Muscle of leg (tissue), 11 donors: Measurements from ENCODE around the gene SPAG4. TPM values are rescaled to one million over a fixed set of nuclear protein-coding genes. Genes with fewer than 3 reads are reported as not detected.

Experiments used
- DNase-seq: peaks from one replicate; pipeline ENCODE4 v3.0.0; 2013
- H3K27ac ChIP-seq: one replicate; pipeline ENCODE4 v1.5.1; 2013; ENCODE audit warnings: mild to moderate bottlenecking, low read length, control low read depth
- H3K27me3 ChIP-seq: one replicate; pipeline ENCODE4 v1.6.1; 2013; ENCODE audit warnings: low read length; ENCODE audit not compliant: control insufficient read depth, insufficient read depth
- H3K36me3 ChIP-seq: one replicate; pipeline ENCODE4 v1.6.1; 2013; ENCODE audit warnings: low read length; ENCODE audit not compliant: control insufficient read depth, insufficient read depth
- H3K4me1 ChIP-seq: one replicate; pipeline ENCODE4 v1.6.1; 2013; ENCODE audit warnings: low read length; ENCODE audit not compliant: control insufficient read depth, insufficient read depth
- H3K4me3 ChIP-seq: one replicate; pipeline ENCODE4 v1.5.1; 2013; ENCODE audit warnings: low read length, control low read depth
- H3K9me3 ChIP-seq: replicated peaks from 2 replicates; pipeline ENCODE4 v1.6.1; 2013; ENCODE audit warnings: low read depth, low read length; ENCODE audit not compliant: control insufficient read depth
- WGBS: methylation state at CpG from one replicate; pipeline ENCODE4 v1.1.5; 2013; ENCODE audit warnings: missing lambda C conversion rate; ENCODE audit not compliant: insufficient coverage; 5-methylcytosine and 5-hydroxymethylcytosine counted together
- polyA plus RNA-seq, 8 donors: library from polyadenylated mRNA; unstranded; fragments of 120-200 nt; gene quantifications; one replicate each; pipeline versions ENCODE4 v1.2.1 to v1.2.3, GENCODE V29; 2013; ENCODE audit warnings: inconsistent platforms in 1 of 8, low replicate concordance in 1 of 8; ENCODE audit not compliant: insufficient read length in 8 of 8, insufficient read depth in 1 of 8
- total RNA-seq: library from RNA; stranded (reverse); fragments of 120-200 nt; gene quantifications from one replicate; pipeline ENCODE4 v1.2.4, GENCODE V29; 2013

SPAG4 gene
- total and polyA plus RNA-seq, 9 donors: 1.2 to 4.1 (median 2.9) TPM

DNA sequence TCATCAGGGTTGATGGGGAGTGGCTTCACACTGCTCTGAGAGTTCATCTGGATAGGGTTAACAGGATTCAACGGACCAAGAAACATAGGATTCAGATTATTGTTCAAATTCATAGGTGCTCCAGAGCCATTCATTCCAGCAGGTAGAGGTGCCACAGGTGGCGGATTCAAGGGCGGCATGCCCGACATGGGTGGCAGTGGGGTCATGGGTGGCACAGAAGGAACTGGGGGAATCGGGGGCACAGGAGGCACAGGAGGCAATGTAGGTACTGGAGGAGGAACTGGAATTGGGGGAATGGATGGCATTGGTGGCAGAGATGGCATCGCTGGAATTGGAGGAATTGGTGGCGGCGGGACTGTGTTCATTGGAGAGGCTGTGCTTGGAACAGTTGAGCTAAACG is 38.8 kb downstream of the SPAG4 start:
- Histone ChIP-seq H3K27me3 (no peaks in the 10 kb centered on the region), H3K27ac (no peak overlapping the region), H3K4me3 (no peak overlapping the region), H3K4me1 (no peaks in the 10 kb centered on the region), H3K36me3 (peaks cover 30% of the 10 kb centered on the region), H3K9me3 (no peaks in the 10 kb centered on the region)
- 92% methylated on average over 9 of the region's 9 CpGs for WGBS
- DNase-seq: no peak

DNA sequence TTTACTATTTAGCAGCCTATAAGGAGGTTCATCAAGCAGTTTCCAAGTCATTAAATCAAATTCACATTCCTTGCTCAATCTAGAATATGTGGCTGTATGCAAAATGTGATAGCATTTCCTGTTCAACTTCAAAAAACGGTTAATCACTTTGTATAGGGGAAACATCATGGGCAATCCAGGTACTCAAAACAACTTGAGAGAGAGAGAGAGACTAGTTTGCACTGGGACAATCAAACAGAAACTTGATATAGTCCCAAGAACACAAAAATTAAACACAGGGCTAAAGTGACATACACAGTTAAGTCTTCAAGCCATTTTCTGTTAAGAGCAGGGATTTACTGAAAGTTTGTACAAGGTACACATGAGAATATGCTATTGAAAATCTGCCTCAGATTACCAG is 41.6 kb downstream of the SPAG4 start:
- H3K36me3 ChIP-seq: peaks cover 29% of the 10 kb centered on the region
- no peak overlapping the region for H3K27ac ChIP-seq
- DNase-seq: no peak
- no peaks in the 10 kb centered on the region for H3K9me3 ChIP-seq
- no peaks in the 10 kb centered on the region for H3K27me3 ChIP-seq
- no CpG with 5 or more reads among the region's 1 CpG for WGBS
- H3K4me1 ChIP-seq: no peaks in the 10 kb centered on the region
- no peak overlapping the region for H3K4me3 ChIP-seq

DNA sequence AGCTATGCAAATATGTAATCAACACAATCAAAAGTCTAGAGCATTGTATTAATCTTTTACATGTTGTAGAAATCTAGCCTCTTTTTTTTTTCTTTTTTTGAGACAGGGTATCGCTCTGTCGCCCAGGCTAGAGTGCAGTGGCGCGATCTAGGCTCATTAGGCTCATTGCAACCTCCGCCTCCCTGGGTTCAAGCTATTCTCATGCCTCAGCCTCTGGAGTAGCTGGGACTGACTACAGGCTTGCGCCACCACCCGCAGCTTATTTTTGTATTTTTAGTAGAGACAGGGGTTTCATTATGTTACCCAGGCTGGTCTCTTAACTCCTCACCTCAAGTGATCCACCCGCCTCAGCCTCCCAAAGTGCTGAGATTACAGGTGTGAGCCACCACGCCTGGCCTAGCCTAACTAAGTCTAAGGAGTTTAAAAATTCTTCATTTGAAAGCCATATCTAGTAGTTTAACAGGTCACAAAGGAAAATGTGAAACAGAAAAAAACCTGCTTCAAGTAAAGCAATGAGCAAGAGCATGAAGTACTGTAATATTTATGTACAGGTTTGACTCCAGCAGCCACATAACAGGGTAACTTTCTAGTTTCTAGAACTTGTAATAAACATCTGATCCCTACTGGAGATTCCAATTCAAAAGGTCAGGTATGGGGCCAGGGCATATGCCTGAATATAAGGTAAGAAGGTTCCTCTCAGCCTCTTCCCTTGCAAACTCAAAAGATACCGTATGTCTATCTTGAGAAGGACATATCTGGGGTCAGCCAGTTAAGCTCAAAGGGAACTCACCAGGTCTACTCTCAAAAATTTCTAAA is 44.7 kb downstream of the SPAG4 start:
- H3K4me3 ChIP-seq: no peak overlapping the region
- 93% methylated on average over 5 of the region's 10 CpGs for WGBS
- no peak overlapping the region for H3K27ac ChIP-seq

GRCh38 chr20:35661053-35661452 is 45.4 kb downstream of the SPAG4 start:
- H3K4me3 ChIP-seq: no peak overlapping the region
- no peak overlapping the region for H3K27ac ChIP-seq

More for the DNA sequence above, 44.7 kb downstream of the SPAG4 start:
- no peak for DNase-seq
- no peaks in the 10 kb centered on the region for H3K9me3 ChIP-seq
- no peaks in the 10 kb centered on the region for H3K27me3 ChIP-seq
- peaks cover under 1% of the 10 kb centered on the region for H3K36me3 ChIP-seq
- H3K4me1 ChIP-seq: peaks cover 6% of the 10 kb centered on the region

GRCh38 chr20:35661908-35662307 is 46.3 kb downstream of the SPAG4 start:
- H3K4me3 ChIP-seq: no peak overlapping the region
- DNase-seq: no peak
- no peak overlapping the region for H3K27ac ChIP-seq
- no CpG with 5 or more reads among the region's 3 CpGs for WGBS
- H3K36me3 ChIP-seq: no peaks in the 10 kb centered on the region
- H3K9me3 ChIP-seq: no peaks in the 10 kb centered on the region
- peaks cover 6% of the 10 kb centered on the region for H3K4me1 ChIP-seq
- no peaks in the 10 kb centered on the region for H3K27me3 ChIP-seq

More at GRCh38 chr20:35661053-35661452, 45.4 kb downstream of the SPAG4 start:
- no peaks in the 10 kb centered on the region for H3K27me3 ChIP-seq
- H3K36me3 ChIP-seq: no peaks in the 10 kb centered on the region
- no CpG with 5 or more reads among the region's 2 CpGs for WGBS
- no peak for DNase-seq
- H3K4me1 ChIP-seq: peaks cover 6% of the 10 kb centered on the region
- no peaks in the 10 kb centered on the region for H3K9me3 ChIP-seq

DNA sequence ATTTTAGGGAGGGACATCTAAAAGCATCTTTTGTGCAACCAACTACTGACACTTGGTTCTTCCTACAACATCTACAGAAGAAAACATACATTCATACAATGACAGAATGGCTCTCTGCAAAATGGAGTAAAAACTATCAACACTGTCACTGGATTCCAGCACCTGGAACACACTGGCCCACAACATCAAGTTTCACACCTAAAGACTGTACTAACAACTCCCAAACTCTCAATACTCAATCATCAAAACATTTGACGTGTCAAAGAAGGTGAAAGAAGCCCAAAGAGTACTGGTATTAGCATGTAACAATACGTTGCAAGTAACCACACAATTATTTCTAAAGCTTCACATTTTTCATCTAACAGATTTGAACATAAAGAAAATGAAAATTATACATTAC is 46.9 kb downstream of the SPAG4 start:
- H3K4me3 ChIP-seq: no peak overlapping the region
- WGBS: no CpG with 5 or more reads among the region's 2 CpGs
- H3K27me3 ChIP-seq: no peaks in the 10 kb centered on the region
- no peak overlapping the region for H3K27ac ChIP-seq
- H3K36me3 ChIP-seq: no peaks in the 10 kb centered on the region
- no peak for DNase-seq
- H3K9me3 ChIP-seq: no peaks in the 10 kb centered on the region
- H3K4me1 ChIP-seq: peaks cover 6% of the 10 kb centered on the region

- peak; percentile 71 for DNase-seq
- no peaks in the 10 kb centered on the region for H3K36me3 ChIP-seq
- H3K4me3 ChIP-seq: peak overlapping the region; percentile 89
- peaks cover 6% of the 10 kb centered on the region for H3K4me1 ChIP-seq
- H3K27ac ChIP-seq: peak overlapping the region; percentile 98
- under 1% methylated on average over 25 of the region's 28 CpGs for WGBS
- H3K9me3 ChIP-seq: no peaks in the 10 kb centered on the region
- no peaks in the 10 kb centered on the region for H3K27me3 ChIP-seq
Observed at GRCh38 chr20:35663516-35664465, 48.2 kb downstream of the SPAG4 start.

GRCh38 chr20:35664466-35665206 is 49.0 kb downstream of the SPAG4 start, which contains the start of the genes CPNE1 and RBM12:
TSS of gene CPNE1 (minus strand) at chr20:35664900. CDS start at chr20:35632923, 31,977 bp downstream.
TSS of gene RBM12 (minus strand) at chr20:35664900. CDS start at chr20:35655322, 9,578 bp downstream.
- Histone ChIP-seq H3K36me3 (peaks cover 7% of the 10 kb centered on the region), H3K27me3 (no peaks in the 10 kb centered on the region), H3K27ac (peak within 1 kb of the TSS; percentile 98), H3K4me1 (peaks cover 6% of the 10 kb centered on the region), H3K4me3 (peak within 1 kb of the TSS; percentile 89), H3K9me3 (no peaks in the 10 kb centered on the region)
- DNase-seq: peak; percentile 97
- under 1% methylated on average over 61 of the region's 61 CpGs for WGBS

DNA sequence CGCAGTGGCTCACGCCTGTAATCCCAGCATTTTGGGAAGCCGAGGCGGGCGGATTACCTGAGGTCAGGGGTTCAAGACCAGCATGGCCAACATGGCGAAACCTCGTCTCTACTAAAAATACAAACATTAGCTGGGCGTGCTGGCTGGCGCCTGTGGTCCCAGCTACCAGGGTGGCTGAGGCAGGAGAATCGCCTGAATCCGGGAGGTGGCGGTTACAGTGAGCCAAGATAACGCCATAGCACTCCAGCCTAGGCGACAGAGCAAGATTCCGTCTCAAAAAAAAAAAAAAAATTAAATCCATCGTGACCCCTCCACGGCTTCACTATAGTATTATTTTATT is 50.3 kb downstream of the SPAG4 start:
- Histone ChIP-seq H3K27ac (no peak overlapping the region), H3K4me1 (peaks cover 6% of the 10 kb centered on the region), H3K36me3 (peaks cover 16% of the 10 kb centered on the region), H3K9me3 (no peaks in the 10 kb centered on the region), H3K4me3 (no peak overlapping the region), H3K27me3 (no peaks in the 10 kb centered on the region)
- no peak for DNase-seq
- WGBS: 98% methylated on average over 12 of the region's 17 CpGs
